Urothelium cell line (cell line): ENCODE measurements around the gene TMEM150A.
"Not testable (repeated sequence)": the region's sequence is repeated elsewhere in the genome, so short reads cannot be mapped to it uniquely, and the experiment has no call there.

Source experiments
- DNase-seq: peaks from one replicate; pipeline ENCODE4 v3.0.0; 2011; ENCODE audit warnings: low spot score, mixed read lengths
- FAIRE-seq: peaks from 2 replicates; lab custom pipeline; 2011; peaks lifted over from hg19 to GRCh38; lab: Jason Lieb, UNC

Gene TMEM150A

DNA sequence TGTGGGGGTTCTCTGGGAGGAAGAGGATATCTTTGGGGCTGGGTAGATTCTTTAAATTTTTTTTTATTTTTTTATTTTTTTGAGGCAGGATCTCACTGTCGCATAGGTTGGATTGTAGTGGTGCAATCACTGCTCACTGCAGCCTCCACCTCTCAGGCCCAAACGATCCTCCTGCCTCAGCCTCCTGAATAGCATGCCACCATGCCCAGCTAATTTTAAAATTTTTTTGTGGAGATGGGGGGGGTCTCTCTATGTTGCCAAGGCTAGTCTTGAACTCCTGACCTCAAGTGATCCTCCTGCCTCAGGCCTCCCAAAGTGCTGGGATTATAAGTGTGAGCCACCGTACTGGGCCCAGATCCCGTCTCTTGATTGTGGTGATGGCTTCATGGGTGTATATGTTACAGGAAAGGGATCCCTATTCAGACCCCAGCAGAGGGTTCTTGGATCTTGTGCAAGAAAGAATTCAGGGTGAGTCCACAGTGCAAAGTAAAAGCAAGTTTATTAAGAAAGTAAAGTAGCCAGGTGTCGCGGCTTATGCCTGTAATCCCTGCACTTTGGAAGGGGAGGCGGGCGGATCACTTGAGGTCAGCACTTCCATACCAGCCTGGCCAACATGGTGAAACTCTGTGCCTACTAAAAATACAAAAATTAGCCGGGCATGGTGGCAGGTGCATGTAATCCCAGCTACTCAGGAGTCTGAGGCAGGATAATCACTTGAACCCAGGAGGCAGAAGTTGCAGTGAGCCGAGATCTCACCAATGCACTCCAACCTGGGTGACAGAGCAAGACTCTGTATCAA, 11.4 kb upstream of the TMEM150A start:
- no peak for DNase-seq
- no peak for FAIRE-seq

DNA sequence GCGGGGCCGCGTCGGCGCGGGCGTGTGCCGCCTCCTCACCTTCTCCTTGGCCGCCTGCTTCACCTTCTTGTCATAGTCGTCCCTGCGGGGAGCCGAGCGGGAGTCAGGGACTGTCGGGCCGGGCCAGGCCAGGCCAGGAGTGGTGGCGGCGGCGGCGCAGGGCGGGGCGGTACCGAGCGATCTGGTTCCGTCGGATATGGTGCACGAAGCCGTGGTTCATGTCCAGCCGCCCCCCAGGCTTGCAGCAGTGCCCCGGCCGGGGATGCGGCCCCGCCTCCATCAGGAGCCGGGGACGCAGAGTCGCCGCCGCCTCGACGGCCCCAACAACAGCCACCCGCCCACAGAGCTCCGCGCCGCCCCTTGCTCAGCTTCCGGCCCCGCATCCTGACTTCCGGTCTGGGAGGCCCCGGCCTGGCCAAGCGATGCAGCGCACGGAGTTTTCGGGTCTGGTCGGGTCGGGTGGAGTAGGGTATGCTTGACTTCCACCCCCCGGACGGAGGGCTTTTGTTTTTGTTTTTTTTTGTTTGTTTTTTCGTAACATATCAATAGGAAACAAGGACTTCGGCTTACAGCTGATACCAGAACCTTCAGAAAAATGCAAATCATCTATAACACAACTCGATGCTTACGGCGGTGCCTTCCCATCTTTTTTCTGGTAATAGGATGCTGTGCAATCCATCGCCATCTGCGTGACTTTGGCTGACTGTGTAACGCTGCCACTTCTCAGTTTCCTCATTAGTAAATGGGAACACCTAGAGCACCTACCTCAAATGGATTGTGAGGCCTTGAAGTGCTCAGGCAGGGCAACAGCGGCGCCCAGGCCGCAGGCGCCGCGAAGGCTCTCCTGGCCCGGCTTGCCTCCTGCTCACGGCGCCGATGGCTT, 9.4 kb upstream of the TMEM150A start, which contains the start of gene C2orf68:
Gene C2orf68, minus strand, starts transcription at position 362 of the 883 bp plus-strand sequence. Its CDS starts 82 bp downstream, at position 280.
- DNase-seq: peak; percentile 94
- FAIRE-seq: peak; percentile 20

DNA sequence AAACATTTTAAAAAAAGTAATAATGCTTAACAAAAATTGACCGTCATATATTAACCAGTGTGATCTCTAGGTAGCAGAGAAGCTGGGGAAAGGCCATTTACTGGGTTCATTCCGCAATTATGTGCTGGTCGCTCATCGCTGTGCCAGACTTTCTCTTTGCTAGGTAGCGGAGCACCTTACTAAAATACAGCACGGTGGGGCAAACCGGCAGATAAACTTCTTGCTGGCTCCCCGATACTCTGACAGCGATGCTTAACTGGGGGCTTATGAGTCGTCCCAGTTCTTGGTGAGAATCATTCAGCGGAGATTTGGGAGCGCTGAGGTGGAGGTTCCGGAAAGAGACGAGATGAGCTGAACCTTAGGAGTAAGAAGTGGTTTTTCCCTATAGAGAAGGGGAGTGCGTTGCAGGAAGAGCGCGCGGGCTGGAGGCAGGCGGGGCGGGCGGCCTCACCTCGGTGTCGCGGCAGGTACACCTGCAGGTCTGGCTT, 8.8 kb upstream of the TMEM150A start:
- FAIRE-seq: no peak
- DNase-seq: no peak

DNA sequence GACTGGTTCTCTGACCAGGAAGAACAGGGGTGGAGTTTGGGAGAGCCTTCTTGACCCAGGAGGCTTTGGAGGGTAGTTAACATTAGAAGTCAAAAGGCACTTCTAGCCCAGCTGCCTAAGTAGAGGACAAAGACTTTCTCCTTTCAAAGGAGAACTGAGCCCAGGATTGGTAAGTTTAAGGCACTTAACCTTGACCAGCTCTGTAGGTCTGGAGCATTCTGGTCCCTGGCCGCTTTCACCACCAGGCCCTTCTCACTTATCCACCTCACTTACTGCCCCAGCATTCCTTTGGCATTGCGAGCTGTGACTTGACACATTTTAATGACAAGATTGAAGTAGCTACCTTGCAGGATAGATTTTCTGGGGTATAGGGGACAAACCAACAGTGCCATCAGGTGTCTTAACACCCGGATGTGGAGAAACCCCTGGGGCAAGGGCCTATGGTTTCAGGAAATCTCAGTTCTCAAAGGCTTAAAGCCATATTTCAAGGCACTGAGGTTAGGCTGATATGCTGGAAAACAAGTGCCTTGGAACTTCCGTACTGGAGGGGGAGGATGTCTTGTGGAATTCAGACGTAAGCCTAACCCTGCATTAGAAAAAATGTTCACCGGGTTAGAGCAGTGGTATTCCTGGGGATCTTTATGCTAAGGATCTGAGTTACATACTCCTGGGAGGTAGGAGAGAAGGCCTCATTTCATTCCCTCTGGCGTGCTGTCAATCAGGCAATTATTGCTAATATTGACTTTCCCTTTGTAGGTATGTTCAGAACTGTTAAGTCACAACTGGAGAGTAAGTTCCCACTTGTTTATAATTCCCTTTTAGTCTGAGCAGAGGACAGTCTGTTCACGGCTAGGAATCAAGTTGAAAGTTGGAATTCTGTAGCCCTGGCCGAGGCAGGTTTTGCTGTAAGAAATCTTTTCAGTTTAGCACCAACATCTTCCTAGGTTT, 5.0 kb upstream of the TMEM150A start:
- FAIRE-seq (no peak), DNase-seq (no peak)

DNA sequence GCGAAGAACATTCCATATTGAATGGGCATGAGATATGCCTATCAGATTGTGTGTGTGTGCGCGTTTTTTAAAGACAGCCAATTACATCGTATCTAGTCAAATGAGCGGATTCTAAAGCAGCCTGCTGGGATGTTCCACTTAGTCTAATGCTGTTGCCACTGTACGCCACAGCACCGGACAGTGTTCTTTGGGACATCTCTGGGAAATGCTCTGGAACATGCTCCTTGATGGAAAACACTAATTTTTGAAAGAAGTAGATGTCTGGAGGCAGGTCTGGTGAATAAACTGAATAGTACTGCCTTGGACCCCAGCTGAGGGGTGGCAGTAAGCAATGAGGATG, 3.6 kb upstream of the TMEM150A start:
- FAIRE-seq: no peak

DNA sequence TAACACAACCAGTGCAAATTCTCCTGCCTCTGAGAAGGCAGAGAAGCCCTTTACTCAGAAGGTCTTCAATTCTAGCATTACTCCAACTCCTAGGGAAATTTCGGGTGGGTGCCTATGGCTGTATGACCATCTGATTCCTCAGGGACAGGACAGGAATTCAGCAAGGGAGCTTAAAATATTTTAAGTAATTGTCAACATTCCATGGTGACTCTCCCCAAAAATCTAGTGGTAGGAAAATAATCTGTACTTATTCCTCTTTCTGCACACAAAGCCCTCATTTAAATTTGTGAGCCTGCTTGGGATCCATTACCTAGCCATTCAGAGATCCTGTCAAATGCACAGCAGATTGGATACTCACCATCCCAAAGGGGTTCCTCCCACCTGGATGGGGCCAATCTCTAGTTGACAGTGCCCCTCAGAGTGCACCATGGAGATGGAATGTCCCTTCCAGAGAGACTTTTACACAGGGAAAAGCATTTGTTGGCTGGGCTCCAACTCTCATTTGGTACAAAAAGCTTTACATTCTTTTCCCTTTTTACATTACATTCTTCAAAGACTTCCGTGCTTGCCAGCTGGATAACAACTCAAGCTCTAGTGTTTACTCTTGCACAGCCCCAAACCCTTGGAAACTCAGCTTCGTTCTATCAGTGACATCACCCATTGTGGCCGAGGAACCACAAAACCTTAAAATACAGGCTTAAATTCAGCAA, 3.1 kb upstream of the TMEM150A start:
- DNase-seq (no peak), FAIRE-seq (no peak)

More for the DNA sequence above, 3.6 kb upstream of the TMEM150A start:
- no peak for DNase-seq

DNA sequence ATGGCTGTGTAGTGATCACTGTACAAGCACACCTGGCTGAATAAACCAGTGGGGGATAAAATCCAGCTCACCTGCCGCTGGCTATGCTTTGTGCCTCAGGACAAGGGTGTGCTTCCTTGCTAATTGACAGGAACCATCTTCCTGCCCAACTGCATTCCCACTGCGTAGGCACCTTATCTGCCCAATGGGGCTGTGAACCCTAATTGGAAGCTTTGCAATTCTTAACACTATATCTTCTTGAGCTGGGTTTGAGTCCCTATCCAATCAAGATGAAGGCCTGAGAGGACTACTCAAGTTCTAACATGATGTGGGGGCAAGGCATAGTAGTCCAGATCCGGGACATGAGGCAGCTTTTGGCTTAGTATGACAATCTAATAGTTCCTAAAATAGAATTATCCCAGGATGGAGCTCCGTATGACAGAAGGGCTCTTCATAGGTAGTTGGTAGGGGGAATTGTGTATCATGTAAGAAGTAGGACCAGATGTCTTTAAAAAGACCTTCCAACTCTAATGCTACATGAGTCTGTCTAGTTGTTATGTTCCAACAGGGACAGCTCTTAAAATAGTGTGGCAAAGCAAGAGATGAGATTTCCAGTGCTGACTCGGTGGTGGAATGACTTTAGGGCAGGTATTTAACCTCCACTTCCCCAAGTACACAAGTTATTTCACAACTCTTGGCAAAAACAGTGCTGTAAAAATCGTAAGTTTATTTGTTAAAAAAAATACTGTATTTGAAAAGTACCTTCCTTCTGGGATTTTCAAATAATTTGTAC, 2.3 kb upstream of the TMEM150A start:
- no peak for FAIRE-seq
- no peak for DNase-seq

DNA sequence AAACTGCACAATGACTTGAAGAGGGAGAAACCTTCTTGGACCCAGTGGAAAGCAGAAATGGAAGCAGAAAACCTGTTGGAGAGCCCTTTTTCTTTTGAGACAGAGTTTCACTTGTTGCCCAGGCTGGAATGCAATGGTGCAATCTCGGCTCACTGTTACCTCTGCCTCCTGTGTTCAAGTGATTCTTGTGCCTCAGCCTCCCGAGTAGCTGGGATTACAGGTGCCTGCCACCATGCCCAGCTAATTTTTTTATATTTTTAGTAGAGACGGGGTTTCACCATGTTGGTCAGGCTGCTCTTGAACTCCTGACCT, 1.6 kb upstream of the TMEM150A start:
- not testable (repeated sequence) for DNase-seq, FAIRE-seq

DNA sequence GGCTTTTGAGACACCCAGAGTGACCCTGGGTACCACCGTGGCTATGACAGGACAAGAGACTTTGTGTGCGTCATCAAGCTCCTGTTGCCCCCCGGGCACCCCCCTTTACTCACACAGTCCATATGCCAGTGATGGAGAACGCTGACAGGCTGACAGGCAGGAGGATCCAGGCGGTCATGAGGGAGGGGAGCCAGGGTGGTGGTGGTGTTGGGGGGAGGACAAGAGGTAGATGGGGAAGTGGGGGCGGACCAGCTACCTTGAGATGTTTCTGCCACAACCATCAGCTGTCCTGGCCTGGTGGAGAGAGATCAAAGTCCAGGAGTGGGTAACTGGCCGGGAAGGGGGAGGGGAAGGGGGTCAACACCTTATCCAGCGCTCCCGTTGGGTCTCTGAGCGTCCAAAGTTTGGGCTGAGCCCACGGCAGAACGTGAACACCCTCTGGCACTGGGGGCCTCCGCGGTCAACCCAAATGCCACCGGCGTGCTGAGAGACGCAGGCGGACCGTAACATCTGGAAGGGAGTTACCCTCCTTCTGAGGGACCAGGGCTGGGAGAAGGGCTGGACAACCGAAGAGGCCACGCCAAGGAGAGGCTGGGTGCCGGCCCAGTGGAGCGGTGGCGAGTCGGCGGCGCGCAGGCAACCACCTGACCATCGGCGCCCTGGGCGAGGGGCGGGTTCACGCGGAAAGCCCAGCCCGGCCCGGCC, 575 bp downstream of the TMEM150A start:
- DNase-seq: peak; percentile 58

DNA sequence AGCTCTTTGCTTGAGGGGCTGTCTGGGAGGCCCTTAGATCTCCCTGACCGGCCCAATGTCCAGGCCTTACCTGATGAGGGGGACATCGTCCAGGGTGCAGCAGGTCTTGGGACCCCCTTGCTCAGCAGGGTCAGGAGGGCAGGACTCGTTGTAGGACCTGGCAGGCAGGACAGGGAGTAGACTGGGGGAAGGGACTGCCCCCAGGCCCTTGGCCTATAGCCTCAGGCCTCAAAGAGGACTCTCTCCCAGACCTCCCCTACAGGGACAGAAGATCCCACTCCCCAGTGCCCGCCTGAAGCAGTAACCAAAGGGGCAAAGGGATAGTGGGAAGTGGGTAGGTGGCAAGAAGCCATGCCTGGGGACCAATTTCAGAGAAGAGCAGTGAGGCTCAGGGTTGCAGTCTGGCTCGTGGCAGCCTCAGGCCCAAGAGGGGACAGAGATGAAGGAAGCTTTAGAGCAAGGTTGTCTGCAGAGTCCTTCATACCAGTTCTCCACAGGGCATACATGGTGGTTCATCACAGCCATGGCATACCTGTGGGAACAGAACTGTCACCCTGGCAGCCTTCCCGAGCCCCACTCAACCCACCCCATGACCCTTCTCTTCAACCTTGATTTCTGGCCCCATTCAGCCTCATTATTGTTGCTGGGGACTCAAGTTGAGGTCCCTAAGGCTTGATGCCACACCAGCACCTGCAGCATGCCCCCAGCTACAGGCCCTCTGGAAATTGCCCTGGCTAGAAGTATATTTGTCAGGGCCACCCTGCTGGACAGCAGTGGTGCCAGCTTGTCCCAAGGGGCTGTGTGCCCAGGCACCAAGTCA, 1.3 kb downstream of the TMEM150A start:
- DNase-seq (no peak), FAIRE-seq (no peak)

More for the DNA sequence above, 575 bp downstream of the TMEM150A start:
- FAIRE-seq: no peak

DNA sequence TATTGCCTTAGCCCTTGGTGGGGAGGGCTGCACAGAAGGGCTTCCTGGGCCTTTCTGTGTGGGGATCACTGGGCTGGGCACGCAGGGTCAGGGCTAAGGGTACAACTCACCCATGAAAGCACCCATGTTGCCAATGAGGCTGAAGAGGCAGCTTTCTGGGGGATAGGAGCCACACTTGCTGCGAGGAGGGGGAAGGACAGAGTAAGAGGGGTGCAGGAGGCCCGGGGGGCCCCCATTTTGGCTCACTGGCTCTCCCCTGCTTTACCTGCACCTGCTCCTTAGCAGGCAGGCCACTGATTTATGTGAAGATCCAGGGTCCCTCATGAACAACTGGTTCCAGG, 2.3 kb downstream of the TMEM150A start:
- FAIRE-seq: no peak
- no peak for DNase-seq

DNA sequence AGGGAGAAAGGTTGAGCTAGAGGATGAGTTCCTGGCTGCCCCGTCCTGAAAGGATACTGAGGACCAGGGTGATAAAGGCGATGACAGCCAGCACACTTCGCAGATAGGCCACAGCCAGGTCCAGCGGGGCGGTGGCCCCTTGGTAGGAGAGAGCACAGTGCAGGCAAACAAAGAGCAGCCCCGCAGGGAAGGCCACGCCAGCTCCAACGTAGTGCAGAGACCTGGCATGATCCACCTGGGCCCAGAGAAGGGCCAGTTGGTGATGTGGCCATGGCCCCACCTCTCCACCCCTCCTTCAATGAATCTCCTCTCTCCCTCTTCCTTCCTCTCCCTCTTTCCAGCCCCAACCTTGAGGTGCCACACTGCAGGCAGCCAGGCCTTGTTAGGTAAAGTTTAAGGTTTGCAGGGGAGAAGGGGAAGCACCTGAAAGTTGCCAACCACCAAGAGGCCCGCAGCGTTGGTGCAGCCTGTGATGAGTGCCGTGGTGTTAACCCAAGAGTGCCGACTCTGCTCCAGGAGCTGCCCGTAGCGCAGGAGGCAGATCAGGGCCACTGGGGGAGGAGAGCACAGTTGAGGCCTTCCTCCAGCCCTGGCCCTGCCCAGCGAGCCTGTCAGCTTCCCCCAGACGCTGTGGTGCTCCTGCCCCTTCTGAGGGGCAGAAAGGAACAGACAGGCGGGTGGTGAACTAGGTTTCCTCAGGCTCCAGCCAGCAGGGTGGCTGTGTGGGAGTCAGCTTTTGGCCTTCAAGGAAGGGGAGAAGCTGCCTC, 2.8 kb downstream of the TMEM150A start:
- no peak for DNase-seq
- no peak for FAIRE-seq

DNA sequence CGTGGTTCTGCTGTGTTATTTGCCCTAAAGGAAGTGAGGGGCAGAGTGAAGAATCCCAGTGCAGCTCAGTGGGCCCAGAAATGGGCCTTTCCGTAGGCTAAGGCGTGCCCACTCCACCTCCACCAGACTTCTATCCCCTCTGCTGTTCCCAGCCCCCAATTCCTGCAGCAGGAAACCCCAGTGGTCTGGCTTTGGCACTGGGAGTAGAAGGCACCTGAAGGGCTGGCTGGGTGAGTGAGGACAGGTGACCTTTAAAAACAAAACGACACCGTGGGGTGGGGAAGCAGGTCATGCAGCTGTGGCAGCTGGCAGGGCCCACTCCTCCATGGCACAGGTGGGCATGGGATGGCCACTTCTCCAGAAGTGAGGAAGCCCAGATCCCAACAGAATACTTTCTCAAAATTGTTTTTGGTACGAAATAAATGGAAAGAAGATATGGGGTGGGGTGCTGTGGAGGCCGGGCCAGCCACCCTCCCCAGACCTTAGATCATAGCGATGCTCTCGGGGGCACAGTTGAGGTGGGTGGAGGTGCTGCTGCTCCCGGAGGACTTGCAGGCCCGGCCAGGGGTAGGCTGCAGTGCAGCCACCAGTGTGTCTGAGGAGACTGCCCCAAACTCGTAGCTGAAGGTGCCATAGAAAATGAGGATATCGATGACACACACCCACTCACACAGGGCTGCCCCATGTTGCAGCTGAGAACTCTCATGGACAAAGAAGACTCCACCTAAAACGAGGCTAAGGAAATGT, 3.7 kb downstream of the TMEM150A start:
- DNase-seq (no peak), FAIRE-seq (no peak)

DNA sequence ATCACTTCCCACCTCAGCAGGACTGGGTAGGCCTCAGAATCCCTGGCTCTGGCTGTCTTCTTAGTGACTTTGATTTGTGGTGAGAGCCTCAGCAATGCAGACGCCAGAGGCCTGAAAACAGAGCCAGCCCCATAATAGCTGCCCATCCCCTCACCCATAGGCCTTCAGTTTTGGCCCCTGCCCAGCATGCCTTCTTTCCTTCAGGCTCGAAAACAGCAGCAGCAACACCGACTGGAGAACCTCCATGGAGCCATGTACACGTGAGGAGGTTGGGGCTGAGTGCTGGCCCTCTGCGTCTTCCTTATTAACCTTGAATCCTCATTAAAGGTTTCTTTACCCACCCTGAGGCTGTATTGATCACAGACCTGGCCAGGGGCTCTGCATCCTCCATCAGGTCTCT, 5.3 kb downstream of the TMEM150A start:
- FAIRE-seq: no peak
- DNase-seq: no peak

DNA sequence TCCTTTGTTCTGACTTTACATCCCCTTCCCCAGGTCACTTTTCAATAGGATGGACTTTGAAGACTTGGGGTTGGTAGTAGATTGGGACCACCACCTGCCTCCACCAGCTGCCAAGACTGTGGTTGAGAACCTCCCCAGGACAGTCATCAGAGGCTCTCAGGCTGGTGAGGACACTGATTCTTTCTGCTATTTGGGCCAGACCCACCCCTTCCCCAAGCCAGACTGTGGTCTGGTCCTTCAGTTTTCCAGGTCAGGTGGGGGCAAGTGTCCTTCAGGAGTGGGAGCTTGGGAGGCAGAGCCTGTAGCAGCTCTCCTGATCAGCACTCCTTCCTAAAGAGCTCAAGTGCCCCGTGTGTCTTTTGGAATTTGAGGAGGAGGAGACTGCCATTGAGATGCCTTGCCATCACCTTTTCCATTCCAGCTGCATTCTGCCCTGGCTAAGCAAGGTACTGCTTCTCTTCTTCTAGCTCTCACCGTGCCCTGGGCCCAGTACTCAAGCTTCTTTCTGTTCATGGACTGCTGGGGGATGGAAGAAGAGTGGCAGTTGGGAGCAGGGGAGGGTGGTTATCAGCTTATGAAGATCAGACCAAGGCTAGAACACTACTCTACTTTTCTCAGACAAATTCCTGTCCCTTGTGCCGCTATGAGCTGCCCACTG, 5.9 kb downstream of the TMEM150A start:
- DNase-seq (no peak), FAIRE-seq (no peak)

DNA sequence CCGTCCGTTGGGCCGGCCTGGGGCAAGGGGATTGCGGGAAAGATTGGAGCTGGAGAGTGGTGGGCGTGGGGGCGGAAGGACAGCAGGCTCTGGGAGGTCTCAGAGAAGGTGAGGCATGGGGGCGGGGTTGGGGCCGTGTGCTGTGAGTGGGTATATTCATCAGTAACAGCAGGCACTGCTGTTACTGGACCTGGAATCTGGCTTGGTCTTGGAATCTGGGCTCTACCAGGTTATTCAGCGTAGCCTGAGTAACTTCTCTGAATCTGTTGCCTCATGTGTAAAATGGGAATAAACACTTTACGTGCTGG, 6.5 kb downstream of the TMEM150A start:
- FAIRE-seq (no peak), DNase-seq (no peak)
